ENCODE data around the gene TFF2. TPM values are rescaled to one million over a fixed set of nuclear protein-coding genes. Genes with fewer than 3 reads are reported as not detected.

The TFF2 gene
- total and polyA plus RNA-seq, 9 donors: 0.26 to 0.49 TPM; not detected in 7

DNA sequence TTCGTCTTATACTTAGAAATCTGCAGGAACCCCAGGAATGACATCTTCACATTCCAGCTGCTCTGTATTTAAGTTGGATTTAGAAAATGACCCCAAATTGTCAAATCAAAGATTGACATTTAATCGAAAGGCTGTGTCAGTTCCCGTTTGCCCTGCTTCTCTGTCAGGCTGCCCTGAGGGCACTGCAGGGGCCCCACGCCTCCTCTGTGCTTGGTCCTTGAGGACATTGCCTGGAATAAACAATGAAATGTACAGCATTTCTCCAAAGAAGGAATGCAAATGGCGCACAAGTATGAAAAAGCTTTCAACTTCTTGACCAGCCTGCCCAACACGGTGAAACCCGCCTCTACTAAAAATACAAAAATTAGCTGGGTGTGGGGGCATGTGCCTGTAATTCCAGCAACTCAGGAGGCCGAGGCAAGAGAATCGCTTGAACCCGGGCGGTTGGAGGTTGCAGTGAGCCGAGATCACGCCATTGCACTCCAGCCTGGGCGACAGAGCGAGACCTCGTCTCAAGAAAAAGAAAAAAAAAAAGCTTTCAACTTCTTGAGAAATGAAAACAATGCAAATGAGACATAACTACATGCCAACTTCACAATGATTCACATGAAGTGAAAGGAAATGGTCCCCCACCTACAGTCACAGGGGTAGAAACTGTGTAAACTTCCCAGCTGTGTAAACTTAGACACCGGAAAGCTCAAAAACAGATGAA, 42.1 kb upstream of the TFF2 start:
- Histone ChIP-seq H3K9me3 (replicated peaks; ENCODE audit: control insufficient read depth, low read depth, low read length) (no peaks in the 10 kb centered on the region), H3K27me3 (ENCODE audit: control insufficient read depth, insufficient read depth, low read length) (peaks cover 4% of the 10 kb centered on the region), H3K27ac (ENCODE audit: low read length) (no peak overlapping the region), H3K4me1 (ENCODE audit: control insufficient read depth, insufficient read depth, low read length) (peaks cover 8% of the 10 kb centered on the region), H3K4me3 (ENCODE audit: low read length) (no peak overlapping the region), H3K36me3 (ENCODE audit: control insufficient read depth, insufficient read depth, low read length) (no peaks in the 10 kb centered on the region)
- peak; percentile 27 for DNase-seq
- WGBS (ENCODE audit: insufficient coverage): 67% methylated on average over 4 of the region's 17 CpGs

DNA sequence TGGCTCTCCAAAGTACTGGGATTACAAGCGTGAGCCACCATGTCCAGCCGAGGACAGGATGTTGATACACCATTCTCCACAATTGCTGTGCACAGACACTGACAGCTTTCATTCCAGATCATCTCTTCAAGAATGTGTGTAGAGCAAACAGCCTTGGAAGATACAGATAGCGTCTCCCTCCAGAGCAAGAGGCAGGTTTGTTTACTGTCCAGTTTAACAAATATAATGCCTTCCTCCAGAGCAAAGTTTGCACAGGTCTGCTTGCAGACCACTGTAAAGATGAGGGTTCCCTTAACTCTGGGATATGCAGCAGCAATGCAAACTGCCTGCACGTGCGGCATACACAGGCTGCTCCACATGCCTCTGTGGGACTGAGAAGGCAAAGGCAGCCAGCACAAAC, 40.5 kb upstream of the TFF2 start:
- no peak overlapping the region for H3K27ac ChIP-seq (ENCODE audit: low read length)
- no peak for DNase-seq
- no peaks in the 10 kb centered on the region for H3K36me3 ChIP-seq (ENCODE audit: control insufficient read depth, insufficient read depth, low read length)
- H3K27me3 ChIP-seq (ENCODE audit: control insufficient read depth, insufficient read depth, low read length): peaks cover 5% of the 10 kb centered on the region
- no peak overlapping the region for H3K4me3 ChIP-seq (ENCODE audit: low read length)
- WGBS (ENCODE audit: insufficient coverage): 78% methylated on average over 4 of the region's 5 CpGs
- H3K4me1 ChIP-seq (ENCODE audit: control insufficient read depth, insufficient read depth, low read length): peaks cover 8% of the 10 kb centered on the region
- no peaks in the 10 kb centered on the region for H3K9me3 ChIP-seq (replicated peaks; ENCODE audit: control insufficient read depth, low read depth, low read length)

DNA sequence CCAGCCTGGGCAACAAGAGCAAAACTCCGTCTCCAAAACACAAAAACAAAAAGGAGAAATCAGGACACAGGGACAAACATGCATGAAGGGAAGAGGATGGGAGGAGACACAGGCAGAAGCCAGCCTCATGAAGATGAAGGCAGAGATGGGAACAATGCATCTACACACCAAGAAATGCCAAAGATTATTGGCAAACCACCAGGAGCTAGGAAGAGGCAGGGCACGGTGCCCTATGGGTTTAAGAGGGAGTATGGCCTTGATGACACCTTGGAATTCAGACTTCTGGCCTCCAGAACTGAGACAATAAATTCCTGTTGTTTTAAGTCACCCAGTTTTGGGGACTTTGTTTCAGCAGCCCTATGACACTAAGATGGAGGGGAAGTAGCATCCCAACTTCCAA, 39.9 kb upstream of the TFF2 start:
- no peaks in the 10 kb centered on the region for H3K9me3 ChIP-seq (replicated peaks; ENCODE audit: control insufficient read depth, low read depth, low read length)
- WGBS (ENCODE audit: insufficient coverage): 75% methylated on average over 1 of the region's 2 CpGs

DNA sequence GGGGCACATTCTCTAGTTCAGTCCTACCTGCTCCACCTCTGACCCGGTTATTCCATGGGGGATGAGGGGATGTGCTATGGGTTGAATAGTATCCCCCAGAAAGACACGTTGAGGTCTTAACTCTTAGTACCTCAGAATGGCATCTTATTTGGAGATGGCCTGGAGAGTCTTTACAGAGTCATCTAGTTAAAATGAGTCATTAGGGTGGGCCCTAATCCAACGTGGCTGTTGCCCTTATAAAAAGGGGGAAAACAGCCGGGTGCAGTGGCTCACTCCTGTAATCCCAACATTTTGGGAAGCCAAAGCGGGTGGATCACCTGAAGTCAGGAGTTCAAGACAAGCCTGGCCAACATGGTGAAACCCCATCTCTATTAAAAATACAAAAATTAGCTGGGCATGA, 39.4 kb upstream of the TFF2 start:
- Histone ChIP-seq H3K36me3 (ENCODE audit: control insufficient read depth, insufficient read depth, low read length) (no peaks in the 10 kb centered on the region), H3K27me3 (ENCODE audit: control insufficient read depth, insufficient read depth, low read length) (peaks cover 6% of the 10 kb centered on the region), H3K4me3 (ENCODE audit: low read length) (no peak overlapping the region), H3K27ac (ENCODE audit: low read length) (no peak overlapping the region), H3K9me3 (replicated peaks; ENCODE audit: control insufficient read depth, low read depth, low read length) (no peaks in the 10 kb centered on the region), H3K4me1 (ENCODE audit: control insufficient read depth, insufficient read depth, low read length) (peaks cover 8% of the 10 kb centered on the region)
- 40% methylated on average over 1 of the region's 5 CpGs for WGBS (ENCODE audit: insufficient coverage)
- DNase-seq: no peak

More for the DNA sequence above, 39.9 kb upstream of the TFF2 start:
- peaks cover 8% of the 10 kb centered on the region for H3K4me1 ChIP-seq (ENCODE audit: control insufficient read depth, insufficient read depth, low read length)
- H3K36me3 ChIP-seq (ENCODE audit: control insufficient read depth, insufficient read depth, low read length): no peaks in the 10 kb centered on the region
- no peak for DNase-seq
- H3K27me3 ChIP-seq (ENCODE audit: control insufficient read depth, insufficient read depth, low read length): peaks cover 6% of the 10 kb centered on the region
- H3K27ac ChIP-seq (ENCODE audit: low read length): no peak overlapping the region
- no peak overlapping the region for H3K4me3 ChIP-seq (ENCODE audit: low read length)

DNA sequence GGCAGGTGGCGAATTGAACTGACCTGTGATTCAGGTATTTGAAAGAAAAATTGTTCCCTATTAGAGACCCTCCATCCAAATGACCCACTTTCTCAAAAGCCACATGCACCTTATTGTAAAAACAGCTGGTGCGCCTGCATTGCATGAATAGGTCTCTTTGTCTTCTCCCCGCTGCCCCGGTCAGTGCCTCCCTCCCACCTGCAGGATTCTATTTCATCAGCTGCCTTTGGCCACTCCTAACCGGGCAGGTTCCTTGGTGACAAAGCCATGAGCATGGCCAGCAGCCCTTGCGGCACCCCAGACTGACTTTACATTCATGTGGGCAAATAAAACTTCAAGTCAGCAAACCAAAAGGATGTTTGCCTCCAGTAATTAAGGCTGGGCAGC, 38.6 kb upstream of the TFF2 start:
- 42% methylated on average over 5 of the region's 6 CpGs for WGBS (ENCODE audit: insufficient coverage)
- DNase-seq: no peak
- H3K4me1 ChIP-seq (ENCODE audit: control insufficient read depth, insufficient read depth, low read length): peaks cover 6% of the 10 kb centered on the region

DNA sequence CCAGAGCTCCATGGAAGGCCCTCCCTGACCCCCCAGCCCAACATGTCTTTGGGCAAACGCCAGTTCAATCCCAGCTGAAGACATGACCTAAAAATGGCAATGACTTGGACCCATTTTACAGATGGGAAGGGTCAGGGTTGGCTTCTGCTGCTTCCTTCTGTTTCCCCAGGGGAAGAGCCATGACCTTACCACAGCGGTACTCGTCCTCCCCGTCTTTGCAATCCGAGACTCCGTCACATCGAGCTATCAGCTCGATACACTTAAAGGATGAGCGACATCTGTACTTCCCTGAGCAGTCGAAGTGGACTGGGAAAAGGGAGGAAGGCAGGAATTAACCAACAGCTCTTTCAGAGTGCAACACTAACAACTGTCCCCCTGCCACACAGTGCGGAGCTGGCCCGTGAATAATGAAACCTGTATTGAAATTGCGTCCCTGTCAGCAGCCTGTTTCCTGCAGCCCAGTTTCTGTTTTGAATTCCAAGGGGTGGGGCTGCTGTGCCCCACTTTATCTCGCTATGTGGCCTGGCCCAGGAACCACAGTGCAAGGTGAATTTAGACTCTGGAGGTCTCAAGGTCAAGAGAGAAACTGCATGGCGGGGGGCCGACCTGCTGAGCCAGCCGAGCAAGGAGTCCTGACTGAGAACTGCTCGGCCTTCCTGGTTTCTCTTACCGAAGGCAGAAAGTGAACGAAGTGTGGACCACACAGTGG, 38.1 kb upstream of the TFF2 start:
- 70% methylated on average over 13 of the region's 20 CpGs for WGBS (ENCODE audit: insufficient coverage)
- H3K9me3 ChIP-seq (replicated peaks; ENCODE audit: control insufficient read depth, low read depth, low read length): no peaks in the 10 kb centered on the region
- no peak for DNase-seq
- no peaks in the 10 kb centered on the region for H3K36me3 ChIP-seq (ENCODE audit: control insufficient read depth, insufficient read depth, low read length)
- H3K27ac ChIP-seq (ENCODE audit: low read length): no peak overlapping the region
- peaks cover 6% of the 10 kb centered on the region for H3K4me1 ChIP-seq (ENCODE audit: control insufficient read depth, insufficient read depth, low read length)
- peaks cover 6% of the 10 kb centered on the region for H3K27me3 ChIP-seq (ENCODE audit: control insufficient read depth, insufficient read depth, low read length)
- no peak overlapping the region for H3K4me3 ChIP-seq (ENCODE audit: low read length)

More for the DNA sequence above, 38.6 kb upstream of the TFF2 start:
- Histone ChIP-seq H3K9me3 (replicated peaks; ENCODE audit: control insufficient read depth, low read depth, low read length) (no peaks in the 10 kb centered on the region), H3K27ac (ENCODE audit: low read length) (no peak overlapping the region), H3K27me3 (ENCODE audit: control insufficient read depth, insufficient read depth, low read length) (peaks cover 6% of the 10 kb centered on the region), H3K4me3 (ENCODE audit: low read length) (no peak overlapping the region), H3K36me3 (ENCODE audit: control insufficient read depth, insufficient read depth, low read length) (no peaks in the 10 kb centered on the region)

DNA sequence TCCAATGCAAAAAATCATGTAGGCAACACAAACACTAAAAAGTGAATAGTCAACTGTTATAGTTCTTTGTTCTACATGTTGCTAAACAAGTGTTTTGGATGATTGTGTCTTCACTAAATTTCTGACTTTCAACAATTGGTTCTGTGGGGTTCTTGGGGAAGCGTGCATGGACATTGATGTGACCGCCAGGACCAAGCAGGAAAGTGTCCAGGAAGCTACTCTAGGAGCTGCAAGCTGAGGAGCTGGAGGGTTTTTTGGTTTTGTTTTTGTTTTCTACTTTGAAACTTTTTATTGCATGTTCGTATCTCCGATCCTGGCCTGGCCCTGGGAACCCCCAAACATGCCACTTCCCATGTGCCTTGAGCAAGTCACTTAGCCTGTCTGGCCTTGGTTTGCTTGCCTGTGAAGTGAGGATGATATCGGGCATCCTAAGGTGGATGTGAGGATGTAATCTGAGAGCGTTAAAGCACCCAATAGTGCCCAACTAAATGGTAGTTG, 37.1 kb upstream of the TFF2 start:
- DNase-seq: no peak
- peaks cover 6% of the 10 kb centered on the region for H3K27me3 ChIP-seq (ENCODE audit: control insufficient read depth, insufficient read depth, low read length)

DNA sequence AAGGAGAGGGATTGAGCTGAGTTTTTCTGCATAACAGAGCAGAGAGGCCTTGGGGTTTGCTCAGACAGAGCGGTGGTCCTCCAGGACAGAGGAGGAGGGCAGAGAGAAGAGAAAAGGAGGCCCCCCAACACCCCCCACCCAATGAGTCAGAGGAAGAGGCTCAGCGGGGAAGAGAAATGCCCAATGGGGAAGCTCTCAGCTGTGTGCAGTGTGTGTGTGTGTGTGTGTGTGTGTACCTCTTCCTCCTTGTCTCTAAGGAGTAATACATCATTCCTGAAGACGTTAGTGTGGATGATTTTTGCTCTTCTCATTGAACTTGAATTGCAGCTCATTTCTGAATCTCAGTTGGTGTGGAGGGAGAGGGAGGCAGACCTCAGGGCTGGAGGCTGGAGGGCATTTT, 36.4 kb upstream of the TFF2 start:
- H3K9me3 ChIP-seq (replicated peaks; ENCODE audit: control insufficient read depth, low read depth, low read length): peaks cover 2% of the 10 kb centered on the region
- H3K4me1 ChIP-seq (ENCODE audit: control insufficient read depth, insufficient read depth, low read length): peaks cover 6% of the 10 kb centered on the region
- peaks cover 6% of the 10 kb centered on the region for H3K27me3 ChIP-seq (ENCODE audit: control insufficient read depth, insufficient read depth, low read length)
- peak; percentile 19 for DNase-seq
- no peak overlapping the region for H3K27ac ChIP-seq (ENCODE audit: low read length)
- no peaks in the 10 kb centered on the region for H3K36me3 ChIP-seq (ENCODE audit: control insufficient read depth, insufficient read depth, low read length)
- no peak overlapping the region for H3K4me3 ChIP-seq (ENCODE audit: low read length)
- WGBS (ENCODE audit: insufficient coverage): no CpG with 5 or more reads among the region's 3 CpGs

More for the DNA sequence above, 37.1 kb upstream of the TFF2 start:
- peaks cover 6% of the 10 kb centered on the region for H3K4me1 ChIP-seq (ENCODE audit: control insufficient read depth, insufficient read depth, low read length)
- H3K9me3 ChIP-seq (replicated peaks; ENCODE audit: control insufficient read depth, low read depth, low read length): no peaks in the 10 kb centered on the region
- 83% methylated on average over 2 of the region's 6 CpGs for WGBS (ENCODE audit: insufficient coverage)
- H3K36me3 ChIP-seq (ENCODE audit: control insufficient read depth, insufficient read depth, low read length): no peaks in the 10 kb centered on the region
- H3K27ac ChIP-seq (ENCODE audit: low read length): no peak overlapping the region
- H3K4me3 ChIP-seq (ENCODE audit: low read length): no peak overlapping the region

DNA sequence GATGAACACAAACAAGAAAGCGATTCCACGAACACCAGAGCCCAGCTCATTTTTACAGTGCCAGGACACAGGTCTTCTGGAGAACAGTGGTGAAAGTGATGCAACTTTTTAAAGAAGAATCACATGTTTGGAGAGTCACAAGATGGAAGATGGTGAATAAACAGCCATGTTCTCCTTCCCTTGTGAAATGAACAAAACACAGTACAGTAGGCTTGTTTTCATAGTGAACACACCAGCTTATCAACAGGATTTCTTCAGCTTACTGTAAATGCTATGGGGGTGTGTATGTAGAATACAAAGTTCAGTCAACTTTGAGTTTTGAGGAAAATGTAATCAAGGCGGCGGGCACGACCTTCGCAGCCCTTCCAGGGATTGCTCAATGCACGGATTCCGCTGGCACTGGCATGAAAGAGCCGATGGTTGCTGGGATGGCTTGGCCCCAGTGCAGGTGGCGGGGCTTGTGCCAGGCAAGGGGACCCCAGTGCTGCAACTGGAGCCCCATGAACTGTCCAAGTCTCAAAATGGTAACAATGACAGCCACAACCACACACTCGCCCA, 35.3 kb upstream of the TFF2 start:
- Histone ChIP-seq H3K27me3 (ENCODE audit: control insufficient read depth, insufficient read depth, low read length) (peaks cover 9% of the 10 kb centered on the region), H3K4me3 (ENCODE audit: low read length) (no peak overlapping the region), H3K4me1 (ENCODE audit: control insufficient read depth, insufficient read depth, low read length) (peaks cover 6% of the 10 kb centered on the region), H3K9me3 (replicated peaks; ENCODE audit: control insufficient read depth, low read depth, low read length) (peaks cover 10% of the 10 kb centered on the region), H3K36me3 (ENCODE audit: control insufficient read depth, insufficient read depth, low read length) (no peaks in the 10 kb centered on the region), H3K27ac (ENCODE audit: low read length) (no peak overlapping the region)
- 89% methylated on average over 10 of the region's 11 CpGs for WGBS (ENCODE audit: insufficient coverage)
- no peak for DNase-seq

DNA sequence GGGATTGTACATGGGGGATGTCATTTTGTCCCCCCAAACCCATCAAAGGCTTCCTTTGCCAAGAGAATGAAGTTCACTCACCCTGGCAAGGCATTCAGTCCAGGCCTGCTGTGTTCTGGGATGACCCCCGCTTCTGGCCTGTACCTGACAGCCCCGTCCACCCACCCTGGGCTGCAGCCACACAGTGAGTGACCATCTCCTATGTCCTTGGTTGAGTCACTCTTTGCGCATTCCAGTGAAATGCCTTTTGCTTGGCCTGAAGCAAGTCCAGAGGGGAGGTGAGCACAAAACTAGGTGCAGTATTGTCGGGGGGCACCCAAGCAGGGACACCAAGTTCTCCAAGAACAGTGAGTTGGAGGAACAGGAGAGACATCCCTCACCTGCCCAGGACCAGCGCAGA, 34.8 kb upstream of the TFF2 start:
- Histone ChIP-seq H3K4me1 (ENCODE audit: control insufficient read depth, insufficient read depth, low read length) (peaks cover 6% of the 10 kb centered on the region), H3K27me3 (ENCODE audit: control insufficient read depth, insufficient read depth, low read length) (peaks cover 9% of the 10 kb centered on the region), H3K4me3 (ENCODE audit: low read length) (no peak overlapping the region), H3K27ac (ENCODE audit: low read length) (no peak overlapping the region), H3K36me3 (ENCODE audit: control insufficient read depth, insufficient read depth, low read length) (no peaks in the 10 kb centered on the region), H3K9me3 (replicated peaks; ENCODE audit: control insufficient read depth, low read depth, low read length) (peaks cover 10% of the 10 kb centered on the region)
- no peak for DNase-seq
- WGBS (ENCODE audit: insufficient coverage): 95% methylated on average over 4 of the region's 5 CpGs

Data from muscle of leg (tissue), 11 donors.